Mucosa of descending colon (tissue), 3 donors: ENCODE results near the gene ABCD3. TPM values are rescaled to one million over a fixed set of nuclear protein-coding genes. Genes with fewer than 3 reads are reported as not detected.

ENCODE experiments used
- ATAC-seq: fragments of 200-7000 bp; cut with Tn5 transposase; one replicate; pipeline ENCODE4 v1.9.1; 2020; ENCODE audit warnings: mild to moderate bottlenecking, moderate library complexity
- DNase-seq, 3 donors: peaks; one replicate each; pipeline ENCODE4 v3.0.0-alpha.2; 2020
- H3K36me3 ChIP-seq: fragments of 200-600 bp; one replicate; pipeline ENCODE4 v1.8.0; 2021; ENCODE audit warnings: low read depth, mild to moderate bottlenecking
- H3K4me1 ChIP-seq: fragments of 200-600 bp; one replicate; pipeline ENCODE4 v1.8.0; 2021; ENCODE audit warnings: low read depth, mild to moderate bottlenecking
- H3K4me3 ChIP-seq: fragments of 200-600 bp; one replicate; pipeline ENCODE4 v1.8.0; 2021; ENCODE audit warnings: mild to moderate bottlenecking
- H3K9me3 ChIP-seq: fragments of 200-600 bp; one replicate; pipeline ENCODE4 v1.8.0; 2021; ENCODE audit warnings: mild to moderate bottlenecking
- intact Hi-C, 2 donors: fragments of 100-400 bp; cut with DNase I in 1 of 2; cut with micrococcal nuclease in 1 of 2; formaldehyde crosslinking; loops; one replicate each; pipeline versions ENCODE4 v1.11.0 to v1.11.1; 2022; cut with DNase I, micrococcal nuclease
- total RNA-seq, 3 donors: library from RNA; stranded (reverse); fragmentation: NEBNext Ultra II Directional in 2 of 3; extraction: Animal tissue kit (Norgen Biotek cat#: 25700) in 2 of 3; gene quantifications; one replicate each; pipeline versions ENCODE4 v1.2.1 to v1.2.4, GENCODE V29; 2021 to 2023
- TF ChIP-seq, protein P1 (sequence below): fragments of 200-600 bp; IDR thresholded peaks from one replicate; pipeline ENCODE4 v1.8.0; 2022; ENCODE audit warnings: antibody characterized with exemption, mild to moderate bottlenecking
- donor health status: DM: no; HTN: no; CAD: no; lungs with moderate emphysema.
- donor health status: DM: no; HTN: no; CAD: no.
- donor health status: DM: no; HTN: yes; CAD: no.

Gene ABCD3
- total RNA-seq, 3 donors from 2014 or later, result 67.9 to 102 (median 99.3) TPM

DNA sequence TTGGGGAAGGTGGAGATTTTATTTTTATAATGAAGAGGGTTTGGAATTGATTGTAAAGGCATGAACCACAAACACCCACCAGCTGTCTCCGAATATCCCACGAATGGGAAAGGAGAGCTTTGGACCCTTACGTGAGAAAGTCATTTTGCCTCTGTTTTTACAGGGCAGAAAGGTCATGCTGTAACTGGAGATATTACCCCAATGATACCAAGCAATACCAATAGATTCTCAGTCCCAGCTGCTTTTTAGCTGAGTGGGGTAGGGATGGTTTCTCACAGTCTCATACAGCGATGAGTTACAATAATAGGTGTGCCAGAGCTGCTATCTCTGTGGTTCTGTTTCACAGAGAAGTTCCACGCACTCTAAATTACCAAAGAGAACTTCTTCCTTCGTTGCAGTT is 132.2 kb downstream of the ABCD3 start:
- H3K4me3 ChIP-seq, result no peak overlapping the region
- no peaks in the 10 kb centered on the region for H3K9me3 ChIP-seq
- no peak for DNase-seq
- no peaks in the 10 kb centered on the region for H3K4me1 ChIP-seq
- no peak for ATAC-seq
- intact Hi-C loops, result no loop called here
- H3K36me3 ChIP-seq, result no peaks in the 10 kb centered on the region
- TF ChIP-seq, protein P1, sequence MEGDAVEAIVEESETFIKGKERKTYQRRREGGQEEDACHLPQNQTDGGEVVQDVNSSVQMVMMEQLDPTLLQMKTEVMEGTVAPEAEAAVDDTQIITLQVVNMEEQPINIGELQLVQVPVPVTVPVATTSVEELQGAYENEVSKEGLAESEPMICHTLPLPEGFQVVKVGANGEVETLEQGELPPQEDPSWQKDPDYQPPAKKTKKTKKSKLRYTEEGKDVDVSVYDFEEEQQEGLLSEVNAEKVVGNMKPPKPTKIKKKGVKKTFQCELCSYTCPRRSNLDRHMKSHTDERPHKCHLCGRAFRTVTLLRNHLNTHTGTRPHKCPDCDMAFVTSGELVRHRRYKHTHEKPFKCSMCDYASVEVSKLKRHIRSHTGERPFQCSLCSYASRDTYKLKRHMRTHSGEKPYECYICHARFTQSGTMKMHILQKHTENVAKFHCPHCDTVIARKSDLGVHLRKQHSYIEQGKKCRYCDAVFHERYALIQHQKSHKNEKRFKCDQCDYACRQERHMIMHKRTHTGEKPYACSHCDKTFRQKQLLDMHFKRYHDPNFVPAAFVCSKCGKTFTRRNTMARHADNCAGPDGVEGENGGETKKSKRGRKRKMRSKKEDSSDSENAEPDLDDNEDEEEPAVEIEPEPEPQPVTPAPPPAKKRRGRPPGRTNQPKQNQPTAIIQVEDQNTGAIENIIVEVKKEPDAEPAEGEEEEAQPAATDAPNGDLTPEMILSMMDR, result no peak

DNA sequence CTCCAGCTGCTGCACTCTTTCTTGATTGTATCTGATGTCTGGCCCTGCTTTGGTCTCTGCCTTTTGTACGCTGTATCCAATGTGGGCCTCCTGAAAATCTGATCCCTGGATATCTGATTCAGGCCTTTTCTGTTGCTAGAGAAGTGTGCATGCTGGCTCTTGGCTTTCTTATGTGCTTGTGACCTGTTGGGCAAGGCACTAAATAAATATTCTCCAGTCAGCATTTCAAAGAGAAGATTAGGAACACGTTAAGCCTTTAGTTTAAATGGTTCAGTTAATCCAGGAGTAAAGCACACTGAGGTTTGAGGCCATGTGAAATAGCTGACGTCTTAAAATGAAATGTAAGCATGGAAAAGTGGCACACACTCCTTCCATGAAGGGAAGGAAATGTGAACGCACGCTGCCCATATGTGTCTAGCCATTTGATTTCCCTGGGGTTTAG is 132.6 kb downstream of the ABCD3 start:
- DNase-seq (no peak), ATAC-seq (no peak)
- Histone ChIP-seq H3K4me3 (no peak overlapping the region), H3K9me3 (no peaks in the 10 kb centered on the region), H3K36me3 (no peaks in the 10 kb centered on the region), H3K4me1 (no peaks in the 10 kb centered on the region)
- intact Hi-C loops, result no loop called here
- TF ChIP-seq, protein P1, result no peak

DNA sequence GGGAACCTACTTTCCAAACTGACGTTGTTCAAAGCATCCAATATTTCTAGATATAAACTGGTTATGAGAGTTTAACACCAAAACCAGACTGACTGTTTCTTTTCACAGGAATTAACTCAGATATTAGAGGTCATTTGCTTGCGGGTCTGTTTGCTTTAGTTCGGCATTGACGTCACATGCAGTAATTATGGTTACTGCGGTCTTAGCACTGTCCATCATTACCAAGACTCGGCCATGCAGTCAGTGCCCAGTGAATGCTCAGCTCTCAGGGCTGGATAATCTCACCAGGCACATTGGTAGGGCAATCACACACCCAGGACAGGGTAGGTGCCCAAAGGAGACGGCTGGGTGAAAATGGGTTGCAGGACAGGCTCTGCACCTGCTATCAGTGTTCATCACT is 133.3 kb downstream of the ABCD3 start:
- no peaks in the 10 kb centered on the region for H3K9me3 ChIP-seq
- ATAC-seq, result no peak

DNA sequence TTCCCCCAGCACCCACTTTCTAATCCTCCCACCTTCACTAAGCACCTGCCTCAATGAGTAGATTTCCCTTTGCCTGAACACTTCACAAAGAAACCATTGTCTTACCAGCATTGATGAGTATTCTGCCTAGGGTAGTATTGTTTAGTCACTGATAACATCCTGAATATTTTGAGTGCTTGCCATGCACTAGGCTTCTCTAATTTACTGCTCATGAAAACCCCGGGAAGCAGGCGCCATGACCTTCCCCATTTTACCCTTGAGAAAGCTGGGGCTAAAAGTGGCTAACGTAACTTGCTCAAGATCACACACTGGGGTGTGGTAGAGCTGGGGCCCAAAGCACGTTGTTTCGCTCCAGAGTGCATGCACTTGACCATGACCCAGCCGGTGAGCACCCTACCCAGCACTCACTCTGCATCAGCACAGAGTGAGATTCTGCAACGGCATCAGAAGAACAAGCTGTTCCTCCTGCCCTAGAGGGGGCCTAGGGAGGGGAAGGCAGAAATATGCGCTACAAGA is 133.9 kb downstream of the ABCD3 start:
- Histone ChIP-seq H3K4me1 (no peaks in the 10 kb centered on the region), H3K36me3 (no peaks in the 10 kb centered on the region), H3K9me3 (no peaks in the 10 kb centered on the region), H3K4me3 (no peak overlapping the region)
- ATAC-seq, result no peak
- TF ChIP-seq, protein P1, result no peak
- DNase-seq, result no peak
- intact Hi-C loops, result no loop called here

More for the DNA sequence above, 133.3 kb downstream of the ABCD3 start:
- no peak overlapping the region for H3K4me3 ChIP-seq
- H3K36me3 ChIP-seq, result no peaks in the 10 kb centered on the region
- intact Hi-C loops, result no loop called here
- H3K4me1 ChIP-seq, result no peaks in the 10 kb centered on the region
- no peak for DNase-seq
- TF ChIP-seq, protein P1, result no peak

DNA sequence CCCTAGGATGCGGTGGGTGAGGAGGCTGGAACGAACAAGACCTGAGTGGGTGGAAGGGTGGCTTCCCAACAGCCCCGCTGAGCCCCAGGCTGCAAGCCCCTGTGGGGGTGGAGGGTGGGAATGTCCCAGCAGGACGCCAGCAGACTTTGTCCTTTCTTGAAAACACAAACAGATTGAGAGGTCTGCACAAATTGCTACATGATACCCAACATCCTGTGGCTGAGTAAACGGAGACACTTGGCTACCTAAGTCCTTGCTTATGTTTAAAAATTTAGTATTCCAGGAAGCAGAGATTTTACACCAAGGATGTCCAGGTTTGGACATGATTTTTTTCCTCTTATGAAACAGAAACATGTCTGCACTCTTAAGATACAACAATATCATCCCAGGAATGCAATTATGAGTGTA is 135.1 kb downstream of the ABCD3 start:
- Histone ChIP-seq H3K36me3 (no peaks in the 10 kb centered on the region), H3K4me1 (no peaks in the 10 kb centered on the region), H3K4me3 (no peak overlapping the region), H3K9me3 (no peaks in the 10 kb centered on the region)
- TF ChIP-seq, protein P1, result no peak
- intact Hi-C loops, result no loop called here
- no peak for DNase-seq
- no peak for ATAC-seq

DNA sequence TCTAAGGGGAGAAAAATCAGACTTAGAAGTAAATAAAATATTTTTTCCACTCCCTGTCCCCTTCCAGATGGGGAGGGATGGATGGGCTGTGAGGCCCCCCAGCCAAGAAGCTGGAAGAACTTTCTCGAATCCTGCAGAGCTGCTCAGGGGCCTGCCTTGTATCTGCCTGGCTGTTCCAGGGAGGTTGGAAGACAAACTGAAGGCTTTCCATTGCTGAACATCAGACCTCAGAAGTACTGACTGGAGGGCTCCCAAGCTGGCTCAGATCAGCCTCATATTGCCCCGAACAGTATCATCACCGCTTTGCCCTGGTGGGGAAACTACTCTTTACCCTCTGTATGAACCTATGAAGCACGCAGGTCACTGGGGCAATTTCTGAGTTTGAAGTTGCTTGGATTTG is 135.7 kb downstream of the ABCD3 start:
- H3K4me1 ChIP-seq, result no peaks in the 10 kb centered on the region
- ATAC-seq (no peak), DNase-seq (no peak)
- no peaks in the 10 kb centered on the region for H3K9me3 ChIP-seq
- H3K4me3 ChIP-seq, result no peak overlapping the region
- TF ChIP-seq, protein P1, result no peak
- H3K36me3 ChIP-seq, result no peaks in the 10 kb centered on the region
- intact Hi-C loops, result no loop called here
